GM18870 (cell line): ENCODE measurements around the gene DDC.
"Not testable (repeated sequence)": the region's sequence is repeated elsewhere in the genome, so short reads cannot be mapped to it uniquely, and the experiment has no call there.

ENCODE experiments used
- ATAC-seq: cut with Tn5 transposase; IDR thresholded peaks from one replicate; pipeline ENCODE4 v1.9.1; 2021; ENCODE audit warnings: moderate library complexity; ENCODE audit not compliant: unreplicated experiment

The DDC gene

GRCh38 chr7:50555594-50556140 is 9.5 kb downstream of the DDC start:
- ATAC-seq, result no peak

GRCh38 chr7:50554431-50555322 is 10.5 kb downstream of the DDC start:
- ATAC-seq, result no peak

GRCh38 chr7:50553973-50554372 is 11.2 kb downstream of the DDC start:
- no peak for ATAC-seq

GRCh38 chr7:50552921-50553320 is 12.3 kb downstream of the DDC start:
- no peak for ATAC-seq

GRCh38 chr7:50552139-50552538 is 13.1 kb downstream of the DDC start:
- no peak for ATAC-seq

- not testable (repeated sequence) for ATAC-seq
These were observed 19.6 kb downstream of the DDC start for GRCh38 chr7:50545613-50546012.

- no peak for ATAC-seq
These were observed 20.2 kb downstream of the DDC start for GRCh38 chr7:50544992-50545391.

- no peak for ATAC-seq
These were observed 21.3 kb downstream of the DDC start for GRCh38 chr7:50543776-50544442.

GRCh38 chr7:50542132-50542531 is 23.1 kb downstream of the DDC start:
- ATAC-seq, result no peak

- no peak for ATAC-seq
These were observed 24.2 kb downstream of the DDC start for GRCh38 chr7:50540785-50541579.

- no peak for ATAC-seq
These were observed 25.5 kb downstream of the DDC start for GRCh38 chr7:50539725-50540124.

- ATAC-seq, result no peak
These were observed 26.7 kb downstream of the DDC start for GRCh38 chr7:50538478-50538877.

- ATAC-seq, result no peak
These were observed 27.8 kb downstream of the DDC start for GRCh38 chr7:50537417-50537816.

- not testable (repeated sequence) for ATAC-seq
These were observed 29.9 kb downstream of the DDC start for GRCh38 chr7:50535291-50535711.

- ATAC-seq, result peak; percentile 40
These were observed 30.4 kb downstream of the DDC start for GRCh38 chr7:50534690-50535290.

- ATAC-seq, result no peak
These were observed 31.3 kb downstream of the DDC start for GRCh38 chr7:50533866-50534265.

- ATAC-seq, result no peak
These were observed 33.3 kb downstream of the DDC start for GRCh38 chr7:50531928-50532327.

GRCh38 chr7:50531401-50531911 is 33.7 kb downstream of the DDC start:
- no peak for ATAC-seq

- ATAC-seq, result no peak
These were observed 34.4 kb downstream of the DDC start for GRCh38 chr7:50530766-50531165.

GRCh38 chr7:50529093-50529862 is 35.9 kb downstream of the DDC start:
- ATAC-seq, result no peak
